Measurements from ENCODE around the gene GPC6. TPM values are rescaled to one million over a fixed set of nuclear protein-coding genes. Genes with fewer than 3 reads are reported as not detected.

Gene GPC6
- total RNA-seq, 2 donors from 2014 or later = 3.4 to 5.3 TPM

Small RNA genes lying within 50 kb of the gene (small RNA-seq; reads per million reads assigned to genes)
- 0.09 to 0.50 reads per million in 2 donors for gene RNA5SP35
